Body of pancreas (tissue), 4 donors: ENCODE data around the gene FBXO38.

Experiments used
- POLR2A ChIP-seq, 3 donors: fragments of 450-650 bp; IDR thresholded peaks; one replicate each; pipeline ENCODE4 v1.6.1; 2016; ENCODE audit warnings: antibody characterized with exemption in 3 of 3, mild to moderate bottlenecking in 2 of 3
- TF ChIP-seq, protein P1 (sequence below), 7 experiments: fragments of 450-650 bp in 4 of 7; fragments of 200-600 bp in 3 of 7; sonication (generic) in 3 of 7; IDR thresholded peaks; one replicate each; pipeline ENCODE4 v1.5.1; 2016 to 2019; ENCODE audit warnings: antibody characterized with exemption in 7 of 7

GRCh38 chr5:148466236-148466580 lies 82.5 kb downstream of the FBXO38 start:
- TF ChIP-seq, protein P1, sequence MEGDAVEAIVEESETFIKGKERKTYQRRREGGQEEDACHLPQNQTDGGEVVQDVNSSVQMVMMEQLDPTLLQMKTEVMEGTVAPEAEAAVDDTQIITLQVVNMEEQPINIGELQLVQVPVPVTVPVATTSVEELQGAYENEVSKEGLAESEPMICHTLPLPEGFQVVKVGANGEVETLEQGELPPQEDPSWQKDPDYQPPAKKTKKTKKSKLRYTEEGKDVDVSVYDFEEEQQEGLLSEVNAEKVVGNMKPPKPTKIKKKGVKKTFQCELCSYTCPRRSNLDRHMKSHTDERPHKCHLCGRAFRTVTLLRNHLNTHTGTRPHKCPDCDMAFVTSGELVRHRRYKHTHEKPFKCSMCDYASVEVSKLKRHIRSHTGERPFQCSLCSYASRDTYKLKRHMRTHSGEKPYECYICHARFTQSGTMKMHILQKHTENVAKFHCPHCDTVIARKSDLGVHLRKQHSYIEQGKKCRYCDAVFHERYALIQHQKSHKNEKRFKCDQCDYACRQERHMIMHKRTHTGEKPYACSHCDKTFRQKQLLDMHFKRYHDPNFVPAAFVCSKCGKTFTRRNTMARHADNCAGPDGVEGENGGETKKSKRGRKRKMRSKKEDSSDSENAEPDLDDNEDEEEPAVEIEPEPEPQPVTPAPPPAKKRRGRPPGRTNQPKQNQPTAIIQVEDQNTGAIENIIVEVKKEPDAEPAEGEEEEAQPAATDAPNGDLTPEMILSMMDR (IDR thresholded peaks at IDR 0.05), result no peak
- no peak for TF ChIP-seq POLR2A (IDR thresholded peaks at IDR 0.05)
